GM12865 (cell line): ENCODE results near the gene SPRN.

Experiments
- DNase-seq: peaks from one replicate; pipeline ENCODE4 v3.0.0; 2010; ENCODE audit warnings: low read depth
- H3K4me3 ChIP-seq: 2 replicates; pipeline ENCODE4 v1.5.1; 2011; ENCODE audit warnings: mild to moderate bottlenecking, low read depth, low read length, control low read depth
- TF ChIP-seq, protein P1 (sequence below): IDR thresholded peaks from 2 replicates; pipeline ENCODE4 v1.5.1; 2011; ENCODE audit warnings: low read length, control low read depth, low read depth, inconsistent platforms; ENCODE audit not compliant: insufficient read depth; ENCODE audit errors: missing control alignments

SPRN gene

DNA sequence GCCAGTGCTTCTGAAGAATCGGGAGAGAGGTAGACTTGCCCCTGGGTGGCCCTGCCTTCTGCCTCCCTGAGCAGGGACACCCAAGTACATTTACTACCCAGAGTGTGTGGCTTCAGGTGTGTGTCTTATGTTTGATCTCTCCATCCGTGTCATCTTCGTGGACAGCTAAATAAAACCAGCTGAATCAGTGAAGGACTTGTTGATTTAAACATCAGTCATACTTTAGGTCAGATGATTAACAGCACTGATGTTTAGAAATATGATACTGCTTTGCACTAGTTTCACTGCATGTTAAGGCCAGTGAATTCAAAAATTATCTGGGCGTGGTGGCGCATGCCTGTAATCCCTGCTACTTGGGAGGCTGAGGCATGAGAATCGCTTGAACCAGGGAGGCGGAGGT is 26.5 kb downstream of the SPRN start:
- H3K4me3 ChIP-seq, result no peak overlapping the region
- no peak for DNase-seq
- TF ChIP-seq, protein P1, sequence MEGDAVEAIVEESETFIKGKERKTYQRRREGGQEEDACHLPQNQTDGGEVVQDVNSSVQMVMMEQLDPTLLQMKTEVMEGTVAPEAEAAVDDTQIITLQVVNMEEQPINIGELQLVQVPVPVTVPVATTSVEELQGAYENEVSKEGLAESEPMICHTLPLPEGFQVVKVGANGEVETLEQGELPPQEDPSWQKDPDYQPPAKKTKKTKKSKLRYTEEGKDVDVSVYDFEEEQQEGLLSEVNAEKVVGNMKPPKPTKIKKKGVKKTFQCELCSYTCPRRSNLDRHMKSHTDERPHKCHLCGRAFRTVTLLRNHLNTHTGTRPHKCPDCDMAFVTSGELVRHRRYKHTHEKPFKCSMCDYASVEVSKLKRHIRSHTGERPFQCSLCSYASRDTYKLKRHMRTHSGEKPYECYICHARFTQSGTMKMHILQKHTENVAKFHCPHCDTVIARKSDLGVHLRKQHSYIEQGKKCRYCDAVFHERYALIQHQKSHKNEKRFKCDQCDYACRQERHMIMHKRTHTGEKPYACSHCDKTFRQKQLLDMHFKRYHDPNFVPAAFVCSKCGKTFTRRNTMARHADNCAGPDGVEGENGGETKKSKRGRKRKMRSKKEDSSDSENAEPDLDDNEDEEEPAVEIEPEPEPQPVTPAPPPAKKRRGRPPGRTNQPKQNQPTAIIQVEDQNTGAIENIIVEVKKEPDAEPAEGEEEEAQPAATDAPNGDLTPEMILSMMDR, result no peak

DNA sequence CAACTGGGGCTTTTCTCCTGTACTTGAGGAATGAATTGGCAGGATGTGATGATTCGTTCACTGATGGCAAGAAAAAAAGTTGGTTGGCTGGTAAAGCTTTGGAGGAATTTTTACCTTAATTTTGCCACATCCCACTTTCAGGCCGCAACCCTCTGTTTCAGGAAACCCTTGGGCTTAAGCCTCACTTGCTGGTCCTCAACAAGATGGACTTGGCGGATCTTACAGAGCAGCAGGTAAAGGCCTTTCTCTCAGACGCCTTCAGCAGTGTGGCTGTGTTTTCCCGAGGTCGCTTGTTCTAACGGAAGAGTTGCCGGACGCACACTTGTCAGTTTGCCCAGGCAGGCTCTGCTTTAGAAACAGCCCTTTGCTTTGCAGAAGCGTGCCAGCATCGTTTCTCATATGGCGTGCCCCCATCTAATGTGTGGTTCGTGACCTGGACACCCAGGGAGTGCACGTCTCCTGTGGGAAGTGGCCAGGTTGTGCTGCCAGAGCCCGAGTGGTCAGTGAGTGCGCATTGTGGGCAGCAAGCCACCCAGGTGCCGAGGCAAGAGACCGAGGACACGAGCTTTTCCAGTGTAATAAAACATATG is 28.3 kb downstream of the SPRN start:
- no peak for DNase-seq
- TF ChIP-seq, protein P1, result no peak
- H3K4me3 ChIP-seq, result no peak overlapping the region

DNA sequence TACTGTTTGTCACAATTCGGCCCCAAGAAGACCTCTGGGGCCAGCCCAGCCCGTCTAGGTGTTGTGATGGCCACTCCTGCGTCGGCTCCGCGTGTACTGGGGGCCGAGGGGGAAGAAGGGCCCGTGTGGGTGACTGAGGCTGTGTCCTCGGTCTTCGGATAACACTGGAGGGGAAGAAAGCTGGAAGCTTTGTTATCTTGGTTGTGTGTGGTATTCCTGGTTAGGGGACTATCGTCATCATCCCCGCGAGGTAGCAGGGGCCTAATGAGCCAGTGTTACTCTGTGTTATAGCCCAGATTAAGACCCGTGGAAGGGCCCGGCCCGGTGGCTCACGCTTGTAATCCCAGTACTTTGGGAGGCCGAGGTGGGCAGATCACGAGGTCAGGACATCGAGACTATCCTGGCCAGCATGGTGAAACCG is 29.6 kb downstream of the SPRN start:
- TF ChIP-seq, protein P1, result no peak
- peak; percentile 35 for DNase-seq
- peak overlapping the region; percentile 98 for H3K4me3 ChIP-seq

DNA sequence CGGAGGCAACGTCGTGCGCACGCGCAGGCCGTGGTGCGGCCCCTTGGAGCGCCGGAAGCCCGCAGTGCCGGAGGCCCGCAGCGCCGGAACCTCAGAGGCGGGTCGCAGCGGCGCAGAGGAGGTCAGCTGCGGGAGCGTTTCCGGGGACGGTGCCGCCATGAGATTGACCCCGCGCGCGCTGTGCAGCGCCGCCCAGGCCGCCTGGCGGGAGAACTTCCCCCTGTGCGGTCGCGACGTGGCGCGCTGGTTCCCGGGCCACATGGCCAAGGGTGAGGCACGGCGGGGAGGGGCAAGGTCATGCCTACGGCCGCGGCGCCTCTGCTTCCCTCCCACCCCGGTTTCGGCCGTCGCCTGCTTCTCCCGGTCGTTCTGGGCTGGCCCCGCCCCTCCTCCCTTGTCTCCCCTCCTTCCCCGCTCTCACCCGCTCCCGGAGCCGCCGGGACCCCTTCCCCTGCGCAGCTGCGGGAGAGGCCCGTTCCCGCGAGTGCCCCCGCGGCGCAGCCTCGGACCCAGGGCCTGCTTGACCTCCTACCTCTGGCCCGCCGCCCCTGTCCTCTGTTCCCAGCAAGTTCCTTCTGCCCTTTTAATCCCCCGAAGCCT is 30.3 kb downstream of the SPRN start, which contains the start of gene MTG1:
Gene MTG1 (plus strand): TSS at position 94 of the 600 bp plus-strand sequence. CDS start 64 bp downstream, at position 158.
- DNase-seq, result peak; percentile 97
- peak within 1 kb of the TSS; percentile 98 for H3K4me3 ChIP-seq
- TF ChIP-seq, protein P1, result peak; percentile 3

DNA sequence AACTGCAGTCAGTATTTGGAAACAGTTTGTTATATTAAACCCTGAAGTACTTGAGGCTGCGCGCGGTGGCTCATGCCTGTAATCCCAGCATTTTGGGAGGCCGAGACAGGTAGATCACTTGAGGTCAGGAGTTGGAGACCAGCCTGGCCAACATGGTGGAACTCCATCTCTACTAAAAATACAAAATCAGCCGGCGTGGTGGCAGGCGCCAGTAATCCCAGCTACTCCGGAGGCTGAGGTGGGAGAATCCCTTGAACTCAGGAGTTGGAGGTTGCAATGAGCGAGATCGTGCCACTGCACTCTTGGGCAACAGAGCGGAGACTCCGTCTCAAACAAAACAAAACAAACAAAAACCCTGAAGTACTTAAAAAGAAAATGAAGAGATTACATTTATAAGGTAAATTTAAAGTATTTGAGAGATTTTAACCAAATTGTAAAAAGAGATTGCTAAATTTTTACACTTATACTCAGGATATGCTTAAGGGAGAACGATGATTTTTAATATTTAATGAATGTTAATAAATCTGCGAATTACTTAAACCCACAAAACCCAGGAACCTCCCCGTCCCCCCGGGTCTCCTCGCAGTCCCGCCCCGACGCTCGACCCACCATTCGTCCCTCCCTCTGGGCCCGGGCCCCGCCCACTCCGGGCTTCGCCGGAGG is 30.9 kb downstream of the SPRN start:
- H3K4me3 ChIP-seq, result peak overlapping the region; percentile 50
- no peak for DNase-seq

DNA sequence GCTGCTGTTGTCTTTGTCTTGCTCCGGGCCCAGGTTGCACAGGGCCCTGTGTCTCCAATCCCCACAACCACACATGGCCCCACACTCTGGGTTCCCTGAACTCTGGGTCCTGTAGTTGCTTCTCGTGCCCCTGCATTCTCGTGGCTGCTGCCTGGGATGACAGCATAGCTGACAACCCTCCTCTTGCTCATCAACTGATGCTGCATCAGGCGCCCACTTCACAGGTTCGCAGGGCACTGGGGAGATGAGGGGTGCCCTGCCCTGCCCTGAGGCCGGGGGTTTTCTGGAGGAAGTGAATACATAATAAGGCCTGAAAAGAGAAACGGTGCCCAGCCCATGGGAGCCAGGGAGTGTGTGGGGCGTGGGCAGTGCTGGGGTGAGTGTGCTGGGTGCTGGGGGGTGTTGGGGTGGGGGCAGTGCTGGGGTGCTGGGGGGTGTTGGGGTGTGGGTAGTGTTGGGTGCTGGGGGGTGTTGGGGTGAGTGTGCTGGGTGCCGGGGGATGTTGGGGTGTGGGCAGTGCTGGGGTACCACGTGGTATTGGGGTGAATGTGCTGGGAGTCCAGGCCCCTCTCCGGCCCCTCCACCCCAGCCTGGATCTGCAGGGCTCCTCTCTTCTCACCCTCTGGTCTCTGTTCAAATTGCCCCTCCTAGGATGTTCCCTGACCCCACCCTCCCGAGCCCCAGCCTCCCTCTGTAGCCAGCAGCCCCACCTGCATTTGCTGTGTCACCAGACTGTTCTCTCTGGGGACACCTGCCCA is 32.5 kb downstream of the SPRN start:
- TF ChIP-seq, protein P1, result no peak
- peak; percentile 42 for DNase-seq
- H3K4me3 ChIP-seq, result peak overlapping the region; percentile 82

More for the DNA sequence above, 30.9 kb downstream of the SPRN start:
- TF ChIP-seq, protein P1, result no peak
